ENCODE measurements around the gene PRPF19.

- no peak for TF ChIP-seq ETV6 (CRISPR knock-in tag; IDR thresholded peaks at IDR 0.05)
- TF ChIP-seq NR1H2 (CRISPR knock-in tag; IDR thresholded peaks at IDR 0.05) = no peak
- TF ChIP-seq, protein P1, sequence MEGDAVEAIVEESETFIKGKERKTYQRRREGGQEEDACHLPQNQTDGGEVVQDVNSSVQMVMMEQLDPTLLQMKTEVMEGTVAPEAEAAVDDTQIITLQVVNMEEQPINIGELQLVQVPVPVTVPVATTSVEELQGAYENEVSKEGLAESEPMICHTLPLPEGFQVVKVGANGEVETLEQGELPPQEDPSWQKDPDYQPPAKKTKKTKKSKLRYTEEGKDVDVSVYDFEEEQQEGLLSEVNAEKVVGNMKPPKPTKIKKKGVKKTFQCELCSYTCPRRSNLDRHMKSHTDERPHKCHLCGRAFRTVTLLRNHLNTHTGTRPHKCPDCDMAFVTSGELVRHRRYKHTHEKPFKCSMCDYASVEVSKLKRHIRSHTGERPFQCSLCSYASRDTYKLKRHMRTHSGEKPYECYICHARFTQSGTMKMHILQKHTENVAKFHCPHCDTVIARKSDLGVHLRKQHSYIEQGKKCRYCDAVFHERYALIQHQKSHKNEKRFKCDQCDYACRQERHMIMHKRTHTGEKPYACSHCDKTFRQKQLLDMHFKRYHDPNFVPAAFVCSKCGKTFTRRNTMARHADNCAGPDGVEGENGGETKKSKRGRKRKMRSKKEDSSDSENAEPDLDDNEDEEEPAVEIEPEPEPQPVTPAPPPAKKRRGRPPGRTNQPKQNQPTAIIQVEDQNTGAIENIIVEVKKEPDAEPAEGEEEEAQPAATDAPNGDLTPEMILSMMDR (IDR thresholded peaks at IDR 0.05) = no peak
- no peak for TF ChIP-seq ZNF121 (CRISPR knock-in tag; IDR thresholded peaks at IDR 0.05)
- TF ChIP-seq MLX (CRISPR knock-in tag; IDR thresholded peaks at IDR 0.05) = no peak
- no peak for TF ChIP-seq SMAD3 (CRISPR knock-in tag; IDR thresholded peaks at IDR 0.05; ENCODE audit: borderline replicate concordance)
- no peak for TF ChIP-seq TEAD4 (CRISPR knock-in tag; IDR thresholded peaks at IDR 0.05)
These were observed 41.4 kb downstream of the PRPF19 start for GRCh38 chr11:60864856-60865513.
